C4-2B (cell line): ENCODE measurements around the gene SELL.
A peak's percentile ranks its signal among the peaks of the same experiment; 100 is the strongest.
"Not testable (repeated sequence)": the region's sequence is repeated elsewhere in the genome, so short reads cannot be mapped to it uniquely, and the experiment has no call there.

Experiments used
- H3K27ac ChIP-seq: fragments of 450-650 bp; 2 replicates; pipeline ENCODE4 v1.5.1; 2017
- ZFX ChIP-seq: fragments of 450-650 bp; IDR thresholded peaks from 2 replicates; pipeline ENCODE4 v1.6.1; 2017
- TF ChIP-seq, protein P1 (sequence below): fragments of 450-650 bp; conservative IDR thresholded peaks from 2 replicates; pipeline ENCODE4 v1.5.1; 2017; ENCODE audit warnings: mild to moderate bottlenecking

Gene SELL

GRCh38 chr1:169694304-169695075 lies 16.9 kb downstream of the SELL start:
- no peak for TF ChIP-seq ZFX
- TF ChIP-seq, protein P1, sequence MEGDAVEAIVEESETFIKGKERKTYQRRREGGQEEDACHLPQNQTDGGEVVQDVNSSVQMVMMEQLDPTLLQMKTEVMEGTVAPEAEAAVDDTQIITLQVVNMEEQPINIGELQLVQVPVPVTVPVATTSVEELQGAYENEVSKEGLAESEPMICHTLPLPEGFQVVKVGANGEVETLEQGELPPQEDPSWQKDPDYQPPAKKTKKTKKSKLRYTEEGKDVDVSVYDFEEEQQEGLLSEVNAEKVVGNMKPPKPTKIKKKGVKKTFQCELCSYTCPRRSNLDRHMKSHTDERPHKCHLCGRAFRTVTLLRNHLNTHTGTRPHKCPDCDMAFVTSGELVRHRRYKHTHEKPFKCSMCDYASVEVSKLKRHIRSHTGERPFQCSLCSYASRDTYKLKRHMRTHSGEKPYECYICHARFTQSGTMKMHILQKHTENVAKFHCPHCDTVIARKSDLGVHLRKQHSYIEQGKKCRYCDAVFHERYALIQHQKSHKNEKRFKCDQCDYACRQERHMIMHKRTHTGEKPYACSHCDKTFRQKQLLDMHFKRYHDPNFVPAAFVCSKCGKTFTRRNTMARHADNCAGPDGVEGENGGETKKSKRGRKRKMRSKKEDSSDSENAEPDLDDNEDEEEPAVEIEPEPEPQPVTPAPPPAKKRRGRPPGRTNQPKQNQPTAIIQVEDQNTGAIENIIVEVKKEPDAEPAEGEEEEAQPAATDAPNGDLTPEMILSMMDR = peak; percentile 45
- no peak overlapping the region for H3K27ac ChIP-seq

GRCh38 chr1:169692756-169693460 lies 18.5 kb downstream of the SELL start:
- TF ChIP-seq, protein P1 = no peak
- no peak for TF ChIP-seq ZFX
- H3K27ac ChIP-seq = no peak overlapping the region

DNA sequence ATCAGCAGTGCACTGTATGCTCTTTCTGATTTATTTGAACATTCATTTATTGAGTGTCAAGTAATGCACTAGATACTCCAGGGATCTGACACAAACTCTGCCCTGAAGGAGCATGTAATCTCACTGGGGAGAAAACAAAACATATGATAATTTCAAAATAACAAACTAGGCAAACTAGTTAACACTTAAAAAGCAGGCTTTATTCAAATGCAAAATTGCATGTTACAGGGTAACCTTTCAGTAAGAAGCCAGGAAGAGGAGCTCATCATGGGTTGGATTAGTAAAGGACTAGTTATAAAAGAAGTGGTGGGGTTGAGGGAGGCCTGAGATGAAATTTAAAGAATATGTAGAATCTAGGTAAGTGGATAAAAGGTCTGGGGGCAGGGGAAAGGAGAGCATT lies 20.9 kb downstream of the SELL start:
- no peak overlapping the region for H3K27ac ChIP-seq
- TF ChIP-seq, protein P1 = no peak
- no peak for TF ChIP-seq ZFX

- no peak for TF ChIP-seq ZFX
- TF ChIP-seq, protein P1 = no peak
- no peak overlapping the region for H3K27ac ChIP-seq
Observed at GRCh38 chr1:169689395-169689794, 22.0 kb downstream of the SELL start.

DNA sequence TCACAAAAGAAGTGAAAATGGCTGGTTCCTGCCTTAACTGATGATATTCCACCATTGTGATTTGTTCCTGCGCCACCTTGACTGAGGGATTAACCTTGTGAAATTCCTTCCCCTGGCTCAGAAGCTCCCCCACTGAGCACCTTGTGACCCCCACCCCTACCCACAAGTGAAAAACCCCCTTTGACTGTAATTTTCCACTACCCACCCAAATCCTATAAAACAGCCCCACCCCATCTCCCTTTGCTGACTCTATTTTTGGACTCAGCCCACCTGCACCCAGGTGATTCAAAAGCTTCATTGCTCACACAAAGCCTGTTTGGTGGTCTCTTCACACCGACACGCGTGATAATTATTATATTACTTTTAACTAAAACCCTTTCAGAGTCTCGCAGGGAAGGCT lies 23.0 kb downstream of the SELL start:
- not testable (repeated sequence) for H3K27ac ChIP-seq

GRCh38 chr1:169683661-169684060 lies 27.8 kb downstream of the SELL start:
- TF ChIP-seq, protein P1 = no peak
- no peak for TF ChIP-seq ZFX
- H3K27ac ChIP-seq = no peak overlapping the region

DNA sequence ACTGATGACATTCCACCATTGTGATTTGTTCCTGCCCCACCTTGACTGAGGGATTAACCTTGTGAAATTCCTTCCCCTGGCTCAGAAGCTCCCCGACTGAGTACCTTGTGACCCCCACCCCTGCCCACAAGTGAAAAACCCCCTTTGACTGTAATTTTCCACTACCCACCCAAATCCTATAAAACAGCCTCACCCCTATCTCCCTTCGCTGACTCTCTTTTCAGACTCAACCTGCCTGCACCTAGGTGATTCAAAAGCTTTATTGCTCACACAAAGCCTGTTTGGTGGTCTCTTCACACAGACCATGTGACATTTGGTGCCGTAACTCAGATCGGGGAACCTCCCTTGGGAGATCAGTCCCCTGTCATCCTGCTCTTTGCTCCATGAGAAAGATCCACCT lies 28.3 kb downstream of the SELL start:
- not testable (repeated sequence) for H3K27ac ChIP-seq

DNA sequence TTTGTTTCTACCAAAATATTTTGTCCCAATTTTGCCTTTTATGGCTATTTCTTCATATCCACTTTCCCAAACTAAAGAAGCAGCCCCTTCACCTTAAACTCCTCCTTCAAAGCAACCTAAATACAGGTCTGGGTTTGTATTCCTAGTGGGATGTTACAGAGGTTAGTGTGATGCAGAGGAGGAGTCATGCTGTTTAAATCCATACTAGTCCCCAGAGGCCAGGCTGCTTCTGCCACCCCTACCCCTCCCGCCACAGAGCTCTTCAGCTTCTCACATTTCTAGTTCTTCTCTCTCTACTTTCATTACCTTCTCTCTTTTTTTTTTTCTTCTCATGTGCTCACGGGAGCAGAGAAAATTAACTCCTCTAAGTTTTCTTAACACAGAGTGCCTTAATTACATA lies 29.3 kb downstream of the SELL start:
- H3K27ac ChIP-seq = no peak overlapping the region
- no peak for TF ChIP-seq ZFX
- TF ChIP-seq, protein P1 = no peak
